Neural progenitor cell (in vitro differentiated cells): Measurements from ENCODE around the gene PPP2R2C. TPM values are rescaled to one million over a fixed set of nuclear protein-coding genes. Genes with fewer than 3 reads are reported as not detected.

Experiments used
- DNase-seq: peaks from one replicate; pipeline ENCODE4 v3.0.0-alpha.2; 2016; ENCODE audit warnings: low spot score
- H2AFZ ChIP-seq: fragments of 200-600 bp; sonication (generic); replicated peaks from 2 replicates; pipeline ENCODE4 v1.6.1; 2016; ENCODE audit warnings: antibody characterized with exemption
- H3F3A ChIP-seq: fragments of 200-600 bp; sonication (generic); 2 replicates; pipeline ENCODE4 v1.6.1; 2016; ENCODE audit warnings: antibody characterized with exemption, low read depth
- H3K27ac ChIP-seq: fragments of 200-600 bp; sonication (generic); 2 replicates; pipeline ENCODE4 v1.5.1; 2016; ENCODE audit warnings: mild to moderate bottlenecking
- H3K27me3 ChIP-seq: fragments of 200-600 bp; sonication (generic); 2 replicates; pipeline ENCODE4 v1.6.1; 2016; ENCODE audit warnings: mild to moderate bottlenecking, moderate library complexity
- H3K36me3 ChIP-seq: fragments of 200-600 bp; sonication (generic); 2 replicates; pipeline ENCODE4 v1.5.1; 2016
- H3K4me1 ChIP-seq: fragments of 200-600 bp; sonication (generic); 2 replicates; pipeline ENCODE4 v1.6.1; 2016; ENCODE audit warnings: mixed run types
- H3K4me2 ChIP-seq: fragments of 200-600 bp; sonication (generic); 2 replicates; pipeline ENCODE4 v1.6.1; 2016
- H3K4me3 ChIP-seq: fragments of 200-600 bp; sonication (generic); 2 replicates; pipeline ENCODE4 v1.5.1; 2016
- H3K79me2 ChIP-seq: fragments of 200-600 bp; sonication (generic); 2 replicates; pipeline ENCODE4 v1.6.1; 2016; ENCODE audit warnings: low read depth
- H3K9ac ChIP-seq: fragments of 200-600 bp; sonication (generic); 2 replicates; pipeline ENCODE4 v1.6.1; 2016
- H3K9me3 ChIP-seq: fragments of 200-600 bp; sonication (generic); 2 replicates; pipeline ENCODE4 v1.5.1; 2016; ENCODE audit warnings: low read depth
- H4K20me1 ChIP-seq: fragments of 200-600 bp; sonication (generic); 2 replicates; pipeline ENCODE4 v1.6.1; 2016; ENCODE audit warnings: low read depth
- H3K27ac Mint-ChIP-seq: 3 replicates; pipeline ENCODE4 v1.8.0; 2021; ENCODE audit warnings: mixed read lengths
- H3K27me3 Mint-ChIP-seq: 2 replicates; pipeline ENCODE4 v1.8.0; 2022; ENCODE audit warnings: low read depth, mild to moderate bottlenecking, inconsistent platforms, moderate library complexity, mixed read lengths; ENCODE audit not compliant: insufficient read depth
- H3K36me3 Mint-ChIP-seq: 3 replicates; pipeline ENCODE4 v1.8.0; 2021; ENCODE audit warnings: mixed read lengths
- H3K4me1 Mint-ChIP-seq: 3 replicates; pipeline ENCODE4 v1.8.0; 2021; ENCODE audit warnings: mixed read lengths
- H3K4me3 Mint-ChIP-seq: 3 replicates; pipeline ENCODE4 v1.8.0; 2021; ENCODE audit warnings: mild to moderate bottlenecking, moderate library complexity, mixed read lengths
- H3K9me3 Mint-ChIP-seq: 3 replicates; pipeline ENCODE4 v1.8.0; 2020; ENCODE audit warnings: mixed read lengths
- EZH2 ChIP-seq: fragments of 200-600 bp; sonication (generic); IDR thresholded peaks from 2 replicates; pipeline ENCODE4 v1.6.1; 2017; ENCODE audit warnings: antibody characterized with exemption, mild to moderate bottlenecking, moderate library complexity
- EZH2phosphoT487 ChIP-seq: fragments of 200-600 bp; sonication (generic); IDR thresholded peaks from 2 replicates; pipeline ENCODE4 v1.6.1; 2017; ENCODE audit warnings: antibody characterized with exemption
- total RNA-seq: library from RNA; depleted of rRNA; stranded (reverse); fragments of >200 nt; gene quantifications from 2 replicates; pipeline ENCODE4 v1.2.3, GENCODE V29; 2015; ENCODE audit warnings: low replicate concordance
- TF ChIP-seq, protein P1 (sequence below): fragments of 200-600 bp; sonication (generic); IDR thresholded peaks from 2 replicates; pipeline ENCODE4 v1.5.1; 2017; ENCODE audit warnings: antibody characterized with exemption, mild to moderate bottlenecking

PPP2R2C gene
- total RNA-seq, 1 donor from 2014 or later: 3.5 TPM

DNA sequence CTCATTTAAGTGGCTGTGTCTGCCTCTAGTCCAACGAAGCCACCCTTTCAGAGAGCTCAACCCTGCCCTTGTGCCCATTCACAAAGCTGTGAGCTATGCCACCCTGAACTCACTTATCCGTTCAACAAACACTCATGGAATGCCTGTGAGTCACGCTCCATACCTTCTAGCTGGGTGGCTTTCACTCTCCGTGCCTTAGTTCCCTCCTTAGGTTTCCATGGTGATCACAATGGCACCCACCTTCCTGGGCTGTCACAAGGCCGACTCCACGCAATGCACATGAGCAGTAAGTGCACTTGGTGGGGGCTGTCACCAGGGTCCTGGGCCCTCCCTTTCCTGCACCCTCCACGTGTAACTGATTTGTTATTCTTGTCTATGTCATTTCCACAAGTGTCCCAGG lies 37.2 kb upstream of the PPP2R2C start:
- Histone ChIP-seq H3K27ac (no peak overlapping the region), H3K9ac (no peak overlapping the region), H3F3A (no peaks in the 10 kb centered on the region), H3K4me1 (no peaks in the 10 kb centered on the region), H3K36me3 (no peaks in the 10 kb centered on the region), H3K27me3 (no peaks in the 10 kb centered on the region), H3K4me3 (no peak overlapping the region), H3K9me3 (peaks cover 7% of the 10 kb centered on the region), H2AFZ (no peak overlapping the region), H3K79me2 (no peaks in the 10 kb centered on the region), H4K20me1 (no peaks in the 10 kb centered on the region), H3K4me2 (no peak overlapping the region)
- Mint-ChIP-seq H3K36me3 (peaks cover 3% of the 10 kb centered on the region), H3K9me3 (peaks cover 42% of the 10 kb centered on the region), H3K4me3 (no peak overlapping the region), H3K27me3 (peaks cover 14% of the 10 kb centered on the region), H3K4me1 (peaks cover 3% of the 10 kb centered on the region), H3K27ac (no peak overlapping the region)
- no peak for TF ChIP-seq EZH2
- no peak for TF ChIP-seq EZH2phosphoT487
- TF ChIP-seq, protein P1, sequence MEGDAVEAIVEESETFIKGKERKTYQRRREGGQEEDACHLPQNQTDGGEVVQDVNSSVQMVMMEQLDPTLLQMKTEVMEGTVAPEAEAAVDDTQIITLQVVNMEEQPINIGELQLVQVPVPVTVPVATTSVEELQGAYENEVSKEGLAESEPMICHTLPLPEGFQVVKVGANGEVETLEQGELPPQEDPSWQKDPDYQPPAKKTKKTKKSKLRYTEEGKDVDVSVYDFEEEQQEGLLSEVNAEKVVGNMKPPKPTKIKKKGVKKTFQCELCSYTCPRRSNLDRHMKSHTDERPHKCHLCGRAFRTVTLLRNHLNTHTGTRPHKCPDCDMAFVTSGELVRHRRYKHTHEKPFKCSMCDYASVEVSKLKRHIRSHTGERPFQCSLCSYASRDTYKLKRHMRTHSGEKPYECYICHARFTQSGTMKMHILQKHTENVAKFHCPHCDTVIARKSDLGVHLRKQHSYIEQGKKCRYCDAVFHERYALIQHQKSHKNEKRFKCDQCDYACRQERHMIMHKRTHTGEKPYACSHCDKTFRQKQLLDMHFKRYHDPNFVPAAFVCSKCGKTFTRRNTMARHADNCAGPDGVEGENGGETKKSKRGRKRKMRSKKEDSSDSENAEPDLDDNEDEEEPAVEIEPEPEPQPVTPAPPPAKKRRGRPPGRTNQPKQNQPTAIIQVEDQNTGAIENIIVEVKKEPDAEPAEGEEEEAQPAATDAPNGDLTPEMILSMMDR: no peak
- DNase-seq: no peak

DNA sequence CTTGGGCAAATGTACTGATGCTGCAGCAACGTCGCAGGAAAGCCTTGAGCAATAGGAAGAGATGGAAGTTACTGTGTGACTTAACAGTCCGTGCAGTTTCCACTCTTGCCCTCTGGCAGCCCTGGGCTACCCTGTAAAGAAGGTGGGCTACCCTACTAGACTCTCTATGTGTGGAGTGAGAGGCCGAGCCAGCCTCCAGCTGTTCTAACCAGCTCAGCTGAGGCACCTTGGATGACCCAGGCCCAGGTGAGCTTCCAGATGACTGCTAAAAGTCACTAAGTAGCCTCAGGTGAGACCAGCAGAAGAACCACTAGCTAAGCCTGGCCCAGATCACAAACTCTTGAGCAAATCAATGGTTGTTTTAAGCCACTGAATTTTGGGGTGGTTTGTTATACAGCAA lies 34.9 kb upstream of the PPP2R2C start:
- Histone ChIP-seq H3K36me3 (no peaks in the 10 kb centered on the region), H3K4me3 (no peak overlapping the region), H3K4me1 (no peaks in the 10 kb centered on the region), H3K79me2 (no peaks in the 10 kb centered on the region), H3K9ac (no peak overlapping the region), H2AFZ (no peak overlapping the region), H3K4me2 (no peak overlapping the region), H3F3A (no peaks in the 10 kb centered on the region), H3K27ac (no peak overlapping the region), H3K27me3 (no peaks in the 10 kb centered on the region), H4K20me1 (no peaks in the 10 kb centered on the region), H3K9me3 (peaks cover 7% of the 10 kb centered on the region)
- peaks cover 3% of the 10 kb centered on the region for H3K36me3 Mint-ChIP-seq
- no peak for DNase-seq
- TF ChIP-seq, protein P1: no peak
- no peak for TF ChIP-seq EZH2
- TF ChIP-seq EZH2phosphoT487: no peak
- H3K27ac Mint-ChIP-seq: no peak overlapping the region
- peaks cover 47% of the 10 kb centered on the region for H3K9me3 Mint-ChIP-seq
- H3K4me1 Mint-ChIP-seq: peaks cover 3% of the 10 kb centered on the region
- peaks cover 14% of the 10 kb centered on the region for H3K27me3 Mint-ChIP-seq
- H3K4me3 Mint-ChIP-seq: no peak overlapping the region

DNA sequence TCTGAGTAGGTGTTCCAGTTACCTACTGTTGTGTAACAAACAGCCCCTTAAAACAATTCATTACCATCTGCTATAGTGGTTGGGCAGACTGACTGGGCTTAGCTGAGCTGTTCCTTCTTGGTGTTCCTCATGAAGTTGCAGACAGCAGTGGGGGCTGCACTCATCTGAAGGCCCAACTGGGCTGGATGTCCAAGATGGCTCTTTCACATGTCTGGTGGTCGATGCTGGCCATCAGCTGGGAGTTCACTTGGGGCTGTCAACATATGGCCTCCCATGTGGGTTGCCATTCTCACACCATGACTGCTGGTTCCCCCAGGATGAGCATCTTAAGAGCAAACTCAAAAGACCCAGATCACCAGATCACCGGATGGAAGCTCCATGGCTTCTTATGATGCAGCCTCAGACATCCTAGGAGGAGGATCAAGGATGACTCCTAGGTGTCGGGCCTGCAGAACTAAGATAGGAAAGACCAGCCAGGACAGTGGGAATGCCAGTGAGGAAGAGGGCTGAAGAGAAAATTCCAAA lies 34.3 kb upstream of the PPP2R2C start:
- Mint-ChIP-seq H3K9me3 (peaks cover 47% of the 10 kb centered on the region), H3K27ac (no peak overlapping the region), H3K27me3 (peaks cover 17% of the 10 kb centered on the region), H3K36me3 (peaks cover 3% of the 10 kb centered on the region), H3K4me1 (peaks cover 3% of the 10 kb centered on the region), H3K4me3 (no peak overlapping the region)
- Histone ChIP-seq H3K9me3 (peaks cover 7% of the 10 kb centered on the region), H3K4me2 (no peak overlapping the region), H3K4me1 (no peaks in the 10 kb centered on the region), H3K9ac (no peak overlapping the region), H3K79me2 (no peaks in the 10 kb centered on the region), H3K4me3 (no peak overlapping the region), H3K36me3 (no peaks in the 10 kb centered on the region), H2AFZ (no peak overlapping the region), H4K20me1 (no peaks in the 10 kb centered on the region), H3K27me3 (no peaks in the 10 kb centered on the region), H3F3A (no peaks in the 10 kb centered on the region), H3K27ac (no peak overlapping the region)
- TF ChIP-seq, protein P1: no peak
- TF ChIP-seq EZH2: no peak
- no peak for DNase-seq
